GM20431 (cell line): ENCODE measurements around the gene NLK.

Experiments used
- in situ Hi-C: fragments of 300-500 bp; cut with MseI, MboI; formaldehyde crosslinking; loops from one replicate; pipeline ENCODE4 v1.15.0; 2020; ENCODE audit warnings: low sequenced_read_pairs; ENCODE audit not compliant: unreplicated experiment

The NLK gene

GRCh38 chr17:28038802-28039201 is 3.7 kb upstream of the NLK start:
- in situ Hi-C loops = no loop called here

- in situ Hi-C loops = no loop called here
These were observed 3.2 kb upstream of the NLK start for GRCh38 chr17:28039251-28039650.

GRCh38 chr17:28040406-28040805 is 2.1 kb upstream of the NLK start:
- in situ Hi-C loops = no loop called here

GRCh38 chr17:28041068-28041843 is 1.2 kb upstream of the NLK start:
- in situ Hi-C loops = no loop called here

- in situ Hi-C loops = no loop called here
These were observed 427 bp upstream of the NLK start for GRCh38 chr17:28041844-28042656.

GRCh38 chr17:28042721-28043291 is 329 bp downstream of the NLK start:
- in situ Hi-C loops = no loop called here

- in situ Hi-C loops = no loop called here
These were observed 819 bp downstream of the NLK start for GRCh38 chr17:28043296-28043695.

- in situ Hi-C loops = no loop called here
These were observed 1.3 kb downstream of the NLK start for GRCh38 chr17:28043741-28044140.

- in situ Hi-C loops = no loop called here
These were observed 2.8 kb downstream of the NLK start for GRCh38 chr17:28045304-28045703.

GRCh38 chr17:28046034-28046825 is 3.8 kb downstream of the NLK start:
- in situ Hi-C loops = no loop called here

- in situ Hi-C loops = no loop called here
These were observed 5.3 kb downstream of the NLK start for GRCh38 chr17:28047806-28048205.

GRCh38 chr17:28049071-28049470 is 6.6 kb downstream of the NLK start:
- in situ Hi-C loops = no loop called here

GRCh38 chr17:28053044-28053670 is 10.7 kb downstream of the NLK start:
- in situ Hi-C loops = no loop called here

- in situ Hi-C loops = no loop called here
These were observed 11.2 kb downstream of the NLK start for GRCh38 chr17:28053725-28054124.

GRCh38 chr17:28055546-28056275 is 13.2 kb downstream of the NLK start:
- in situ Hi-C loops = no loop called here

GRCh38 chr17:28056276-28056620 is 13.8 kb downstream of the NLK start:
- in situ Hi-C loops = no loop called here

GRCh38 chr17:28057731-28058246 is 15.3 kb downstream of the NLK start:
- in situ Hi-C loops = no loop called here

- in situ Hi-C loops = no loop called here
These were observed 17.2 kb downstream of the NLK start for GRCh38 chr17:28059675-28060074.

- in situ Hi-C loops = no loop called here
These were observed 23.2 kb downstream of the NLK start for GRCh38 chr17:28065706-28066105.
